Smooth muscle cell (in vitro differentiated cells): Measurements from ENCODE around the gene DMAC2L. TPM values are rescaled to one million over a fixed set of nuclear protein-coding genes. Genes with fewer than 3 reads are reported as not detected.

Experiments
- DNase-seq: peaks from one replicate; lab custom pipeline; 2025; ENCODE audit not compliant: unreplicated experiment; lab: John Stamatoyannopoulos, UW
- H2AFZ ChIP-seq: fragments of 200-600 bp; sonication (generic); 2 replicates; pipeline ENCODE4 v1.6.0; 2016; ENCODE audit warnings: antibody characterized with exemption, low read depth, mild to moderate bottlenecking
- H3F3A ChIP-seq: fragments of 200-600 bp; sonication (generic); 2 replicates; pipeline ENCODE4 v1.6.0; 2017; ENCODE audit warnings: antibody characterized with exemption, low read depth
- H3K27ac ChIP-seq: fragments of 200-600 bp; sonication (generic); 2 replicates; pipeline ENCODE4 v1.5.1; 2016; ENCODE audit warnings: low read depth, mild to moderate bottlenecking
- H3K27me3 ChIP-seq: fragments of 200-600 bp; sonication (generic); 2 replicates; pipeline ENCODE4 v1.6.1; 2016; ENCODE audit warnings: low read depth, mild to moderate bottlenecking
- H3K36me3 ChIP-seq: fragments of 200-600 bp; sonication (generic); 2 replicates; pipeline ENCODE4 v1.5.1; 2016; ENCODE audit warnings: low read depth
- H3K4me1 ChIP-seq: fragments of 200-600 bp; sonication (generic); 2 replicates; pipeline ENCODE4 v1.5.1; 2016; ENCODE audit warnings: low read depth
- H3K4me2 ChIP-seq: fragments of 200-600 bp; sonication (generic); 2 replicates; pipeline ENCODE4 v1.6.0; 2016; ENCODE audit warnings: mild to moderate bottlenecking
- H3K4me3 ChIP-seq: fragments of 200-600 bp; sonication (generic); 2 replicates; pipeline ENCODE4 v1.5.1; 2016; ENCODE audit warnings: mild to moderate bottlenecking
- H3K79me2 ChIP-seq: fragments of 200-600 bp; sonication (generic); 2 replicates; pipeline ENCODE4 v1.6.0; 2016; ENCODE audit warnings: low read depth, mild to moderate bottlenecking
- H3K9ac ChIP-seq: fragments of 200-600 bp; sonication (generic); 2 replicates; pipeline ENCODE4 v1.6.0; 2016; ENCODE audit warnings: low read depth
- H3K9me3 ChIP-seq: fragments of 200-600 bp; sonication (generic); replicated peaks from 2 replicates; pipeline ENCODE4 v1.5.1; 2016; ENCODE audit warnings: low read depth
- H4K20me1 ChIP-seq: fragments of 200-600 bp; sonication (generic); 2 replicates; pipeline ENCODE4 v1.6.0; 2016; ENCODE audit warnings: low read depth
- CTCF ChIP-seq: fragments of 200-600 bp; sonication (generic); IDR thresholded peaks from 2 replicates; pipeline ENCODE4 v1.5.1; 2017; ENCODE audit warnings: borderline replicate concordance, mild to moderate bottlenecking, antibody characterized with exemption; ENCODE audit not compliant: insufficient read depth, poor library complexity, severe bottlenecking
- WGBS: methylation state at CpG from one replicate; pipeline ENCODE4 v1.1.7; 2016; ENCODE audit warnings: low lambda C conversion rate; 5-methylcytosine and 5-hydroxymethylcytosine counted together
- polyA plus RNA-seq: library from polyadenylated mRNA; unstranded; fragments of >200 nt; fragmentation: Nextera tagmentation; extraction: Ambion mirVana; gene quantifications from 2 replicates; pipeline ENCODE4 v1.2.1, GENCODE V29; 2016
- total RNA-seq: library from RNA; depleted of rRNA; stranded (reverse); fragments of >200 nt; gene quantifications from 2 replicates; pipeline ENCODE4 v1.2.3, GENCODE V29; 2014

DMAC2L gene, protein sequence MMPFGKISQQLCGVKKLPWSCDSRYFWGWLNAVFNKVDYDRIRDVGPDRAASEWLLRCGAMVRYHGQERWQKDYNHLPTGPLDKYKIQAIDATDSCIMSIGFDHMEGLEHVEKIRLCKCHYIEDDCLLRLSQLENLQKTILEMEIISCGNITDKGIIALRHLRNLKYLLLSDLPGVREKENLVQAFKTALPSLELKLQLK
- total RNA-seq: 1.6 and 14.5 TPM in 2 replicates
- polyA plus RNA-seq: 5.7 and 8.5 TPM in 2 replicates

DNA sequence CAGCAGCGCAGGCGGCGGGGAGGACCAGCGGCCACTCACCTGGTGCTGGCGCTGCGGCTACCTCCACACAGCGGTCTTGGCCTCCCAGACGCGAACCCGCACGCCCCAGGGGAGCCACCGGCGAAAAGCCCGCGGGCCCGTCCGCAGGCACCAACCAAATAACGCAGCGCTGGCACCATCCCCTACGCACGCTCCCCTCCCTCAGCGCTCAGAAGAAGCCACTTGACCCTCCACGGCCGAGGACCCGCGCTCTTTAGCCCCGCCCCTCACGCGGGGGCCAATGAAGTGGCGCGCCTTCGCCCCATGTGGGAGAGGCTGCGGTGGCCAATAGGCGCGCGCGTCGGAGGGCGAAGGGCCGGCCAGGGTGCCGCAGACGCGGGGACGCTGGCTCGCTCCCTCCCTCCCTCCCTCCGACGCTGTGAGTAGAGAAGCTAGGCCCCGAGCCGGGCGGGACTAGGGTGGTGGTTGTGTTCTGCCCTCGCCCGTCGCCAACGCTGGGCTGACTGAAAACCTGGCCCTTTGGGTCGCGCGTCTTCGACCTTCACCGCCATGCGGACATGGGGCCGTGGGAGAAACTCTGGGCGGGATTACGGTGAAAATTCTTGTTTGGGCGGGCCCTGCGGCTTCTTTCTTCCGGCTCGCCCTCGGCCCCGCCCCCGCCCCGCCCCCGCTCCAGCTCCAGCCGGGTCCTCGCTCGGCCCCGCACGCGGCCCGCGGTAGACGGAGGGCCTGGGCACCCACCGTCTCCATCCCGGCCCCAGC, at the start of gene DMAC2L, which contains the start of gene L2HGDH:
Gene DMAC2L, plus strand, starts transcription at position 353 of the 762 bp plus-strand sequence. CDS start 9,164 bp downstream, outside the sequence.
Gene L2HGDH, minus strand, starts transcription at position 258 of the 762 bp plus-strand sequence. Its CDS starts 79 bp downstream, at position 179.
- WGBS: under 1% methylated on average over 52 of the region's 83 CpGs

DNA sequence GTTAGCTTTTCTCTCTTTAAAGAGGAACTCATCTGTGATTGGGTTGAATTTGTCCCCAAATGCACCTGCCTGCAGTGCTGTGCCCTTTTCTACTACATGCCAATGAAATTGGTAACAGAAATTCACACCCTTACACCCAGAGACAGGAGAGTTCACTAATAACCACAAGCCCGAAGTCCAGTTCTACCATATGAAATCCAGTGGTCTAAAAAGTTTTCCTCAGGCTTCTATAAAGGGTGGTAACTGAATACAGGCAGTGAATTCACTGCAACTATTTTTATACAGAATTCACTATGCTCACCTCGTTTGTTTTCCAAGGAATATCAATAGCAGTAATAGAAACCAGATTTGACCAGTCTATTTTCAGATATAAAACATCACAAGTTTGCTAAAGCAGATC, 49.3 kb upstream of the DMAC2L start:
- no peak overlapping the region for H3K4me2 ChIP-seq

More for the DNA sequence above, at the start of gene DMAC2L, which contains the start of gene L2HGDH:
- peak within 1 kb of the TSS; percentile 95 for H2AFZ ChIP-seq
- H3K4me3 ChIP-seq: peak within 1 kb of the TSS; percentile 71
- H3K27me3 ChIP-seq: no peaks in the 10 kb centered on the region
- H3K79me2 ChIP-seq: peaks cover 19% of the 10 kb centered on the region
- no peaks in the 10 kb centered on the region for H3K9me3 ChIP-seq
- peaks cover 12% of the 10 kb centered on the region for H3K4me1 ChIP-seq
- H3K9ac ChIP-seq: peak within 1 kb of the TSS; percentile 77
- peak within 1 kb of the TSS; percentile 89 for H3K27ac ChIP-seq
- TF ChIP-seq CTCF: no peak
- H3K4me2 ChIP-seq: peak within 1 kb of the TSS; percentile 92
- H3K36me3 ChIP-seq: no peaks in the 10 kb centered on the region
- no peaks in the 10 kb centered on the region for H4K20me1 ChIP-seq
- no peaks in the 10 kb centered on the region for H3F3A ChIP-seq
- DNase-seq: peak; percentile 89

GRCh38 chr14:50263321-50263720, 48.8 kb upstream of the DMAC2L start:
- TF ChIP-seq CTCF: no peak
- WGBS: 86% methylated on average over 4 of the region's 4 CpGs
- no peaks in the 10 kb centered on the region for H3K79me2 ChIP-seq
- H3K4me1 ChIP-seq: no peaks in the 10 kb centered on the region
- no peak overlapping the region for H3K27ac ChIP-seq
- H3K4me2 ChIP-seq: no peak overlapping the region
- no peaks in the 10 kb centered on the region for H3K27me3 ChIP-seq
- no peaks in the 10 kb centered on the region for H3K9me3 ChIP-seq
- H3K9ac ChIP-seq: no peak overlapping the region
- H3K36me3 ChIP-seq: no peaks in the 10 kb centered on the region
- no peak for DNase-seq
- no peaks in the 10 kb centered on the region for H3F3A ChIP-seq
- H2AFZ ChIP-seq: no peak overlapping the region
- H3K4me3 ChIP-seq: no peak overlapping the region
- no peaks in the 10 kb centered on the region for H4K20me1 ChIP-seq

More for the DNA sequence above, 49.3 kb upstream of the DMAC2L start:
- Histone ChIP-seq H3K79me2 (no peaks in the 10 kb centered on the region), H3K36me3 (no peaks in the 10 kb centered on the region), H3K9ac (no peak overlapping the region), H3K27ac (no peak overlapping the region), H3K4me3 (no peak overlapping the region), H3K9me3 (no peaks in the 10 kb centered on the region), H3K4me1 (no peaks in the 10 kb centered on the region), H3F3A (no peaks in the 10 kb centered on the region), H4K20me1 (no peaks in the 10 kb centered on the region), H3K27me3 (no peaks in the 10 kb centered on the region), H2AFZ (no peak overlapping the region)
- TF ChIP-seq CTCF: no peak
- WGBS: 82% methylated on average over 2 of the region's 2 CpGs
- no peak for DNase-seq
